HG03442 (cell line): ENCODE data around the gene MFGE8.

ENCODE experiments used
- ATAC-seq: cut with Tn5 transposase; IDR thresholded peaks from one replicate; pipeline ENCODE4 v1.9.1; 2021; ENCODE audit warnings: mild to moderate bottlenecking, moderate library complexity; ENCODE audit not compliant: unreplicated experiment

The MFGE8 gene

DNA sequence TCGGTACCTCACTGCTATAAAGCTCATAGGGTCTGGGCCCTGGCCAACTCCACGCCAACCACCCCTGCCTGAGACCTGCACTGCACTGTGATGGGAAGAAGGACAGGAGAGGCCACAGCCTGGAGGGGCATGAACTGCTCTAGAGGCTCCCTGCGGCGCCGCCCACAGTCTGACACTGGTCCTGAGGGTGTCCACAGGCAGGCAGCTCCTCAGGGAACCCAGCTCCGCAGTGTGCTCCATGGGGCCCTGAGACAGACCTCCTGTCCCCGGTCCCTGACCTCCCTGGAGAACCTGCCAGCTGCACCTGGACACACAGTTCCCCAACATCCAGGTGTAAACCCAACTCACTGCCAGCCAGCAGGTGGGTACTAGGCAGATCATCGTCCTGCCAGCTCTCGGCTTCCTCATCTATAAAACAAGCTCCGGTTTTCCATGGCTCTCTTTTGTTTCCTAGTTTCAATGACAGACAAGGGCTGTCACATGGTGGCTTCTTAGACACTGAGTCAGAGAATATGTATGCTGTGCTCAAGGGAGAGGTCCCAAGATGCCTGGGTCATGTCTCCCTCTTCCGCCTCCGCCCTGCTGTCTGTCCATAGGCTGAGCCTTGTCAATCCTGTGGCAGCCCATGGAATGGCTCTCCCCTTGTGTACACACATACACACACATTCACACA, 12.7 kb downstream of the MFGE8 start:
- ATAC-seq, result no peak

DNA sequence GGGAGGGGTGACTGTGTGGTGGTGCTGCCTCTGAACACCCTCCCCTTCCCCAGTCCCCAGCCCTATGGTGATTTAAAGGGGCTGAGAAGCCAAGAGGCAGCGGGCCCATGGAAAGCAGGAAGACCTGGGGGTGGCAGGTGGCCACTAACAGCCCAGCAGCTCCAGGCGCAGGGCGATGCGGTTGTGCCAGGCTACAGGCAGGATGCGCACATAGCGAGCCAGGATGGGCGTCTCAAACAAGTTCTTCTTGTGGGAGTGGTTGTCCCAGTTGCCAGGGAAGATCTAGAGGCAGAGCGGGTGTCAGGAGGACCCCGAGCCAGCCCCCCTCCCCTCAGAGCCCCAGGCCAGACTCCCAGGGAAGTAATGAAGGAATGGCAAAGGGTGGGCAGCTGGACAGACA, 13.9 kb downstream of the MFGE8 start:
- no peak for ATAC-seq

DNA sequence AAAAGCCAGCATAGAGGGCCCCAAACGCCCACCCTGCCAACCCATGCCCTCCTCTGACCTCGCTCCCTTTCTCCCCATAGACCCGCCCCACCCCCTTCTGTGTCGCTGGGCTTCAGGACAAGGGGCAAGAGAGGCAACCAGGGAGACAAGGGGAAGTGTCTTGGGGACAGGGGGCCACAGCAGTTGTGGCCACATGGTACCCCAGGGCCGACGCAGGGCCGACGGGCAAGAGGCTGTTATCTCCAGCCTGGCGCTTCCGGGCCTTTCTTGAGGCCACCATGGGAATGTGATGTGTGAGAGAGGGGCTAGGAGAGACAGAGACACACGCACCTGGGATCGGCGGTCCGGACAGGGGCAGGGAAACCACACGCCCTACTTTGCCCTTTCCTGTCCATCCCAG, 14.4 kb downstream of the MFGE8 start:
- ATAC-seq, result no peak

DNA sequence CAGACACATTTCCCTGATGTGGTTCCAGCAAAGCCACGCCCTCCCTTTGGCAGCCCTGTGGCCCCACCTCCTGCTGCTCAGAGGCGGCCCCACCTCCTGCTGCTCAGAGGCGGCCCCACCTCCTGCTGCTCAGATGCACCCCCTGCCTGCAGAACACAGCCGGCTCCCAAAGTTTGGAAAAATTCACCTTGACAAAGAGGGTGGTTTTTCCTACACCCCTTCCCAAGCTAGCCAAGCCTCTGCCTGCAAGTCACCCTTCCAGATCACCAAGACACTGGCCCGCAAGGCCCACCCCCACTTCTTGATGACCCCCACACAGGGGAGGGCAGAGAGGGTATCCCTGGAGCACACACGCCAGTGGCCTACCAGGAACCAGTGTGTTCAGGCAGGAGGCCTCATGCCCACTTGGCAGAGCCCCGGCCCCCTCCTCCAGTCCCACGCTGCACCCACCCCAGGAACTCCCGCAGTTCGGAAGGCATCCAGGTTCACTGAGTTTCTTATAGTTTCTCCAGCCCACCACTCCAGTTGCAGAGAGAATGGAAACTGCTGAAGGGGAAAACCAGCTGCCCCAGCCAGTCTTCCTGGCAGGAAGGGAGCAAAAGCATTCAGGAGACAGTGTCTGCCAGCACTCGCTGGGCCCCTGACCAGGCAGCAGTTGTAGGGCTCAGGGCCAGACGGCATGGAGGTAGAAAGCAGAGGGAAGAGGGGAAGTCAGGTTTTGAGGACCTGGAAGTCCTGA, 15.6 kb downstream of the MFGE8 start:
- ATAC-seq, result no peak

DNA sequence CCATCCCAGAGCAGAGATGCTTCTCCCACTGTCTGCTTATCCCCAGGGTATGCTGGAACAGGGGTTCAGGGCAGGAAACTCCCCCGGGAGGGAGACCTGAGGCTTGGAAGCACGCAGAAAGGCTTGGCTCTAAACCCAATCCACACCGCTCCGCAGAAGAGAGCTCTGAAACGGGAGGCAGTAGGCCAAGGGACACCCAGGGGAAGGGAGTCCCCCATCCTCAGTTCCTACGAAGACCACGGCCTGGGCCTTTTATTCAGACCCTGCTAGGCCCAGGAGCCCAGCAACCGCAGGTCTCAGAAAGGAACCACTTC, 16.1 kb downstream of the MFGE8 start:
- ATAC-seq, result no peak

DNA sequence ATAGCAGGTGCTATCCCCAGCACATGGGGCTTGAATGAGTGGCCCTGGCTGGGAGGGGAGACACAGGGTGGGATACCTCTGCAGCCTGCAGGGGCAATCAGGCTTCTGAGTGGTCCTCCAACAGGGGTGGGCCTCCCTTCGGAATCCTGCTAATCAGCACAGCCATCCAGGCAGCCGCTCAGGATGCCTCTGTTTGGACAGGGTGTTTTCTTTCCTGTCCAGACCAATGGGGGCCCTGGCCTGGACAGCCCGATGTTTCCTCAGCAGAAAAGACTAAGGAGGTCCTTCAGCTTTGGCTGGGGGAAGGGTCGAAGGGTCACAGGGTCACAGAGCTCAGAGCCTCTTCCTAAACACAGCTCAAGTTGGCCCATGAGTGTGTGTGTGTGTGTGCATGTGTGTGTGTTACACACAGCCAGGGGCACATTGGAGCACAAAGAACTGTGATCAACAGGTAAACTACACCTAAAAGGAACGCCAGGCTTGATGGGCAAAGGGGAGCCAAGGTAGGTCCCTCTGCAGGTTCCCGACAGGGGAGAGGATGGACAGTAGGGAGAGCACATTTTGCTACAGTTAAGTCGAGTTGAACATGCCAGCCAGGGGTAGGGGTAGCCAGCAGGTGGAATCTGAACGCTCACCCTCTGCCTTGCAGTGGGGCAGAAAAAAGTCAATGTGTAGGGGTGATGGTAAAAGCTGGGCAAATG, 16.7 kb downstream of the MFGE8 start:
- ATAC-seq, result no peak

DNA sequence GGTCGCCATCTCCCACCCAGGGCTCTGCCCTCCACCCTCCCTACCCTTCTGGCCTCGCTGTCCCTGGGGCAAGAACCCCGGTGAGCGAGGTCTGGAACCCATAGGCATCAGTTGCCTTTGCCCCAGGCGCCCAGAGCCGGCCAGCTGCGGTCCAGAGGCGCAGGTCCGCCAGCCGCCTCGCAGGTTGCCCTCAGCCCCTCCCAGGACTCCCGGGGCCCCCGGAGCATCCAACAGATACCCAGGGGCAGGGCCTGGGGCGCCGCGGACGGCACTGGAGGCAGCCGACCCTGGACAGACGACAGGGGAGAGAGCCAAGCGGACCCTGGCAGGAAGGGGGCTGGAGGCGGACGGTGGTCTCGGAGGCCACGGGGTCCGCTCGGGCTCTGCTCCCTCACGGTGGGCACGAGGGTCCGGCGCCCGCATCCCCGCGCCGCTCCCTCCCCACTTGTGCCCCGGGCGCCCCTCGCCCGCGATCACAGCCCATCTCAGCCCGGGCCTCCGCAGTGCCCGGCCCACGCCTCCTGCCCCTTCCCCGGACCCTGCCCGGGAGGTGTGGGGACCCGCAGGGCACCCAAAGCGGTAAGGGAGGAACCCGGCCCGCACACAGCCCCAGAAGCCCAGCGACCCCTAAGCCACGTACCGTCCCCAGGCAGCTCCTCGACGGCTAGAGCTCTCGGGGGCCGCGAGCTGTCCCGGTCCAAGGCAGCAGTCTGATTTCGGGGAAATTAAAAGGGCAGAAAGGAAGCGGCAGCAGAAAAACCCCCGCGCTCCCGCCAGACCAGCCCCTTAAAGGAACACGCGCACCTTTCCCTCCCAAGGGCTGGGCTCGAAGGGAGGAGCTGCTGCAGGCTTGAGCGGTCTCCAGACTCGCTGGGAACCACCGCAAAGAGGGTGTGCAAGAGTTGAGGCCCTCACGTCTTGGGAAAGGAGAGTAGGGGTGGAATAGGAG, 18.1 kb downstream of the MFGE8 start, which contains the start of gene HAPLN3:
Gene HAPLN3 (minus strand): TSS at position 726 of the 949 bp plus-strand sequence. CDS start 8,246 bp downstream, outside the sequence.
- peak; percentile 52 for ATAC-seq

DNA sequence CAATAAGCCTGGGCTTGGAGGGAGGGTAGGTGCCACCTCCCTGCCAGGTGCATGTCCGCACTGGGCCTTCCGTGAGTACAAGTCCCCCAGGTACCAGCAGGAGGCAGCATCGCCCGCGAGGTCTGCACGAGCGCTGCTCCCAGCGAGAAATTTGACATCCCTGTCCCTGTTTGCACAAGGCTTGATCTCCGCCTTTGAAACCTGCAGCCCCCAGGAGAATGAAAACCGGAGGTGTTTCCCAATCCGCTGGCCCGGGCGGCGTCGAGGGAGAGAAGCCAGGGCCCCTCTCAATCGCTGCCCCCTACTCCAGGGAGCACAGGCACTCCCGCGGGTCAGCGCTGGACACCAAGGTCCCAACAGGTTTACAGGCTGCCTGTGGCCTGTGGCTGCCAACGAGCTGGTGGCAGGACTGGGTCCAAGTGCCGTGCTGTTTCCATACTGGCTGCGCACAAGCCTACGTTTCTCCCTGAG, 18.8 kb downstream of the MFGE8 start:
- peak; percentile 63 for ATAC-seq

DNA sequence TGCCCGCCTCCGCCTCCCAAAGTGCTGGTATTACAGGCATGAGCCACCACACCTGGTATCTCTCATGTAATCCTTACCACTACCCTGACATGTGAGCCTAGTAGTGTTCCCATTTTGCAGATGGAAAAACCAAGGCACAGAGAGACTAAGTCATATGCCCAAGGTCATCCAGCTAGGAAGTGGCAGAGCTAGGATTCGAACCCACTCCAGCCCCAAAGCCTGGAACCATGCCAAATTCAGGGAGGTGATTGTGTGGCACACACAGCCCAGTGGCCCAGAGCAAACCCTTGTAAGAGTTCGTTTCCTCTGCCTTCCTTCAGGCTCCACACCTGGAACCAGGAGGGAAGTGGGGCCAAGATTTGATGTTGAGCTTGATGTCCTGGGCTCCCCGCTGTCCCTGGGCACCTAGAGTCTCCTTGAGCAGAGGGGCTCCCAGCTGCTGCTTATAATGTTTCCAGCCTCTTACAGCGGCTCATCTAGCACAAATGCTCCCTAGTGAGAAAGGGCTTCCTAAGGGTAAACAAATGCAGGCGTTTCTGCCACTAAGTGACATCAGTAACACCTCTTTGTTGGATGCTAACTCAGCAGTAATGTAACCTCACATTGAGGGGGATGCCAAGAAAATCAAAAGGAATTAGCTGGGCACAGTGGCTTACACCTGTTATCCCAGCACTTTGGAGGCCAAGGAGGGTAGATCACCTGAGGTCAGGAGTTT, 21.5 kb downstream of the MFGE8 start:
- ATAC-seq, result no peak

DNA sequence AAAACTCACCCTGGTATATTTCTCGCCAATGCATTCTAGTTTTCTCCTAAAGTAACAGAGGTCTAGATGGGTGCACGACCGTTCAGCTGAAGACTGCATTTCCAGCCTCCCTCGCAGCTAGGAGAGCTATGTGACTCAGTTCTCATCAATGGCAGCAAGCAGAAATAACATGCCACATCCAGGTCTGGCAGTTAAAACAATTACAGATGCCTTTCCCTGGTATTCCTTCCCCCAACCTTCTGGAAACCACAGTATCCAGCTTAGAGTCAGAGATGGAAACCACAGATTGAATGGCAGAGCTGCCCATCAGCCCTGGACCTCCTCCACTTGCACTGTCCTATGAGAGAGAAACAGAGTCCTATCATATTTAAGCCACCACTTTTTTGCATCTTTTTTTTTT, 22.7 kb downstream of the MFGE8 start:
- ATAC-seq, result no peak

DNA sequence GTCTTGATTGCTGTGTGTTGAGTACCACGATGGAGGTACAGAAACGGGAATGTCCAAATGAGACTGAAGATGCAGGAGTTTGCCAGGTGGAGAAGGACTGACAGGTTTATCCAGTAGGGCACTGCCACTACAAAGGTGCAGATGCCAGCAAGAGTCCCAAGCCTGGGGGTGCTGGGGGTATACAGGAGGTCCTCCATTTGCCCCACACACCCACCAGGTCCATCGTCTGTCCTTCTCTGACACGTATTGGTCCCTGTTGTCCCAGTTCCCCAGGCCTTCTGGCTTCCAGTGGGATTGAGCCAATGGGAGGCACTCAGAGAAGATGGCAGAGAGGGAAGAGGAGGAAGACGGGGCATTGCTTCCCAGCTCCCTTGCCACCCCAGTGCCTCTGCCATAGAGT, 24.5 kb downstream of the MFGE8 start:
- no peak for ATAC-seq

DNA sequence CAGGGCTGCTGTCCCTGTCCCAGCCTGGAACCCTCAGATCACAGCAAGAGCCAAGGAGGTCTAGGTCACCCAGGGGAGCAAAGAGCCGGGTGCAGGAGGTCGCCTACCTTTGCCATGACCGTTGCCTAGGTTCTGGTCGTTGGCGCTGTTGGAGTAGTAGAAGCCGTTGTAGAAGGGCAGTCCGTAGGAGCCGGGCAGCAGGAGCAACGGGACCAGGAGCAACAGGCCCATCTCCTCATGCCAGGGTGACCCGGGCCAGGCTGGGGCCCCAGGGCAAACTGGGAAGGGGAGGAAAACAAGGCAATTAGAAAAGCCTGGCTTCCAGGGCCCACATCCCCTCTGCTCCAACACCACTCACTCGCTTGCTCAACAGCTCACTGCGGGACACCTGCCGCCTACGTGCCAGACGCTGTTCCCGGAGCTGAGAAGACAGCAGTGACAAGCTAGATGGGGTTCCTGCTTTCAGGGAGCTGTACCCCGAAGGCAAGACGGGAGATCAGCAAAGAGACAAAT, 26.1 kb downstream of the MFGE8 start:
- no peak for ATAC-seq

DNA sequence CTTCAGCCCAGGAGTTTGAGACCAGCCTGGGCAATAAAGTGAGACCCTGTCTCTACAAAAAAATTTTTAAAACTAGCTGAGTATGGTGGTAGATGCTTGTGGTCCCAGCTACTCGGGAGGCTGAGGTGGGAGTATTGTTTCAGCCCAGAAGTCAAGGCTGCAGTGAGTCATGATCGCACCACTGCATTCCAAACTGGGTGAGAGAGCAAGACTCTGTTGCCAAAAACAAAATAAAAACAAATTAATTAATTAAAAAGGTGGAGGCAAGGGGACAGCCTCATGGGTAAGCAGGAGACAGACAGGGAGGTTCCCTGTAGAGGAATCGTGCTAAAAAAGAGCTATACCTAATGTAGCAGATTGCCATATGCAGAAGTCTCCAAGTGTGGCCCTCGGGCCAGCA, 30.4 kb downstream of the MFGE8 start:
- ATAC-seq, result no peak

DNA sequence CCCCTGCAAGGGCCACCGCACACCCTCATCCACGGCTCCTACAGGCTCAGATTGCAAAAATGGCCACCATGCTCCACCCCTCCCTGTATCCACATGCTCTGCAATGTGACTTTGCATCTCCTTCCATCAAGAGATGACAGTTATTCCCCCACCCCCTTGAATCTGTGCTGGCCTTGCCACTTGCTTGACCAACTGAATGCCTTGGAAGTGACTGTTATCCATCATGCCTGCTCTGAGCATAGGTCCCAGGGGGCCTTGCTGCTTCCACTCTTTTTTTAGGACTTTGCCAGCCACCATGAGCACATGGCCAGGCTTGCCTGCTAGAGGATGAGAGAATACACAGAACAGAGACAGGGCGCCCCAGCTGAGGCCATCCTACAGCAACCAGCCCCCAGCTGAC, 31.4 kb downstream of the MFGE8 start:
- ATAC-seq, result no peak

DNA sequence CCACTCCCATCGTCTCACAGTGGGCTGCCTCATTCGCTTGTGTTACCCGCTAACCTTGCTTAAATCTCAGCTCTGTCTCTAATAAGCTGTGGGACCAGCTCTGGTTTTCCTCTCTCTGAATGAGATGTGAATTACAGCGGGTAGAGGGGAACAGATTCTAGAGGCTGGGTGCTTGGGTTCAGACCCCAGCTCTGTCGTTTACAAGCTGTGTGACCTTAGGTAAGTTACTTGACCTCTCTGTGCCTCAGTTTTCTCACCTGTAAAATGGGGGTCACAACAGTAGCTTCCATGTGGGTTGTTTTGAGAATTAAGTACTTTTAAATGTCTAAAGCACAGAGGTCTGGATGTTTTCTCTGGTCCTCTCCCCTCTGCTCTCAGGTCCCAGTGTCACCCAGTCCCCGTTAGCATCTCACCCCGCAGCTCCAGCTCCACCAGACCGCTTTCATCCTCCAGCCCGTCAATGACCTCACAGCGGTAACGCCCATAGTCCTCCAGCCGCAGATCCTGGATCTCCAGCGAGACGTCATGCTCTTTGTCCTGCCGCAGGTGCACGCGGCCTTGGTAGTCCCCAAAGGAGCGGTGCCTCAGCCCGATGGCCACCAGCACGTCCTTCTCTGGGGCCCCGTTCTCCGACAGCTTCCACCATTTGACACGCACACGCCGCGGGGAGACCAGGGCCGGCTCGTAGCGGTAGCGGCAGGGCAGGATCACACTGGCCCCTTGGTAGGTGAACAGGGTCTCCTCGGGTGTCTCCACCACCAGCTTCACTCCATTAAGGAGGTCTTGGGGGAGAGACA, 32.0 kb downstream of the MFGE8 start:
- ATAC-seq, result no peak

DNA sequence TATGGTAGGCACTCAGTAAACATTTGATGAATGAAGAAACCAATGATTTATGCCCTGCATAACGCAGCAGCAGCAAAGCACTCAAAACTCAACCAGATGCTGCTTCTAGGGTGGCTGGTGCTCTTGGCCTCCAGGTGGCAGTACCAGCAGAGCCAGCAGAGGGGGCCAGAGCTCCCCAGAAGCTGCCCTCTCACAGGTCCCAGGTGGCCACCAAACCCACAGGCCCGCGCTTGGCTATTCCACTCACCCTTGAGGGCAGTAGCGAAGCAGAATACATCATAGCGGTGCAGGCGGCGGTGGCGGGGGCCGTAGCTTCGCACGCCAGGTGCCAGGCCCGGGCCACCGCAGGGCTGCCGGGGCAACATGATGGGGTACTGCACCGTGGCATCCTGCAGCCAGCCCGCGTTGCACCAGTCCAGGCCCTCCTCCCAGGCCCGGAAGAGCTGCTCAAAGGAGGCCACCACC, 34.4 kb downstream of the MFGE8 start:
- no peak for ATAC-seq

DNA sequence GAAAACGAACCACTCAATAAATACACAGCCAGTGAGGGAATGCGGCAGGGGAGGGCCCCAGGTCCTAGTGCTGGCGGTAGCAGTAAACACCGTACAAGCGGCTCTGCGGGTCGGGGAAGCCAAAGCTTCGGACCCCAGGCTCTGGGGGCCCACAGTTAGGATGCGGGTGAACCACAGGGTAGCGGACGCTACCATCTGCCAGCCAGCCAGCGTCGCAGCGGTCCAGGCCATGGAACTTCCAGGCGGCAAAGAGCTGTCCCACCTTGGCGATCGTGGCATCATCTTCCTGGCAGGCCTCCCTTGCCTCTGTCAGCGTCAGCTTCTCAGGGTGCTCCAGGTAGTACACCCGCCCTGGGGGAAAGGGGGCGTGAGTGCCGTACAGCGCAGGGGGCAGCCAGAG, 35.3 kb downstream of the MFGE8 start:
- ATAC-seq, result no peak

DNA sequence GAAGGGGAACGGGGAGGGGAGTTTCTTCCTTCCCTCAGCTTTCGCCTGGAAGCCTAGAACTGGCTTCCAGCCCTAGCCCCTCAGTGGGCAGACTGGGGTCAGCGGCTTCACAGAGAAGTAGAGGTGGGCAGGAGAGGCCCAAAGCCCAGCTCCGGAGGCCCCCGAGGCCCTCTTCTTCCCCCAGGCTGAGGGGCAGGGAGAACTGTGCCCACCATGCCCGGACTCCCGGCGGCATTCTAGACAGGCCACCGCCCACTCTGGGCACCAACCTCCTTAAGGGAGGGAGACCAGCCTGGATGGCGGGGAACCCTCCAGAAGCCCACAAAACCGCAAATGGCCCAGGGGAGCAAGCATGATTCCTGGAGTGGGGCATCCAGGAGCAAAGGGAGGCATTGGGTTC, 35.8 kb downstream of the MFGE8 start:
- ATAC-seq, result no peak

DNA sequence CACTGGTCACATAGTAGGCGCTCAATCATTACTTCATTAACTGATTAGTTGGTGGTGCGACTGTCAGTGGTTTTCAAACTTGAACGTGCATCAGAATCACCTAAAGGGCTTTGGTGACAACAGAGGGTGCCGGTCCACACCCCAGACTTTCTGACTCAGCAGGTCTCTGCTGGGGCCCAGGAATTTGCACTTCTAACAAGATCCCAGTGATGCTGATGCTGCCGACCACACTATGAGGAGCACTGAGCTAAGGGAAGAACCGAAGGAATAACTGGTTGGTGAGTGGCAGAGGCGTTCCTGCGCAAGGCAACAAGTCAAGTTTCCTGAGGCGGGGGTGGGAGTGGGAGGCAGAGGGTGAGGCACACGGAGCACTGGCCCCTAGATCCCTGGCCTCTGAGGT, 36.6 kb downstream of the MFGE8 start:
- no peak for ATAC-seq
